Neural cell (in vitro differentiated cells): ENCODE data around the gene ANKRD10. TPM values are rescaled to one million over a fixed set of nuclear protein-coding genes. Genes with fewer than 3 reads are reported as not detected.

Experiments
- H2AFZ ChIP-seq: fragments of 200-600, 300-800 bp; sonication (generic), shearing (Covaris generic); 2 replicates; pipeline ENCODE4 v1.6.0; 2014; ENCODE audit warnings: low read depth, mild to moderate bottlenecking, antibody characterized with exemption, low read length, moderate library complexity
- H3F3A ChIP-seq: fragments of 200-600 bp; shearing (Covaris generic); 2 replicates; pipeline ENCODE4 v1.6.1; 2016; ENCODE audit warnings: mild to moderate bottlenecking, moderate library complexity, mixed read lengths, antibody characterized with exemption, low read length; ENCODE audit not compliant: insufficient read depth, poor library complexity, severe bottlenecking
- H3K27ac ChIP-seq: fragments of 200-600, 300-800 bp; sonication (generic), shearing (Covaris generic); 2 replicates; pipeline ENCODE4 v1.5.1; 2014; ENCODE audit warnings: mild to moderate bottlenecking, low read length, moderate library complexity
- H3K27me3 ChIP-seq: fragments of 300-800, 200-600 bp; sonication (generic), shearing (Covaris generic); 2 replicates; pipeline ENCODE4 v1.6.0; 2014; ENCODE audit warnings: mild to moderate bottlenecking, low read depth, low read length, moderate library complexity; ENCODE audit not compliant: insufficient read depth
- H3K36me3 ChIP-seq: fragments of 300-800, 200-600 bp; sonication (generic), shearing (Covaris generic); 2 replicates; pipeline ENCODE4 v1.5.1; 2014; ENCODE audit warnings: mild to moderate bottlenecking, antibody characterized with exemption, low read length, moderate library complexity; ENCODE audit not compliant: insufficient read depth
- H3K4me2 ChIP-seq: fragments of 300-800, 200-600 bp; sonication (generic), shearing (Covaris generic); 2 replicates; pipeline ENCODE4 v1.6.0; 2014; ENCODE audit warnings: mild to moderate bottlenecking, low read length
- H3K4me3 ChIP-seq: fragments of 300-800, 200-600 bp; sonication (generic), shearing (Covaris generic); 2 replicates; pipeline ENCODE4 v1.5.1; 2014; ENCODE audit warnings: mild to moderate bottlenecking, low read length, moderate library complexity
- H3K79me2 ChIP-seq: fragments of 200-600 bp; shearing (Covaris generic); replicated peaks from 2 replicates; pipeline ENCODE4 v1.6.0; 2014; ENCODE audit warnings: mild to moderate bottlenecking, low read length, moderate library complexity; ENCODE audit not compliant: insufficient read depth
- H3K9ac ChIP-seq: fragments of 300-800, 200-600 bp; sonication (generic), shearing (Covaris generic); 2 replicates; pipeline ENCODE4 v1.6.1; 2016; ENCODE audit warnings: mild to moderate bottlenecking, low read length, mixed read lengths
- H3K9me2 ChIP-seq: fragments of 200-600 bp; shearing (Covaris generic); 2 replicates; pipeline ENCODE4 v1.6.1; 2016; ENCODE audit warnings: mild to moderate bottlenecking, low read length, mixed read lengths; ENCODE audit not compliant: insufficient read depth
- H3K9me3 ChIP-seq: fragments of 200-600, 300-800 bp; sonication (generic), shearing (Covaris generic); 2 replicates; pipeline ENCODE4 v1.6.1; 2016; ENCODE audit warnings: mild to moderate bottlenecking, mixed run types, low read length, moderate library complexity, mixed read lengths
- H4K20me1 ChIP-seq: fragments of 200-600 bp; shearing (Covaris generic); 2 replicates; pipeline ENCODE4 v1.6.1; 2016; ENCODE audit warnings: mild to moderate bottlenecking, mixed run types; ENCODE audit not compliant: insufficient read depth
- CTCF ChIP-seq: fragments of 450-650 bp; IDR thresholded peaks from 2 replicates; pipeline ENCODE4 v1.5.1; 2014; ENCODE audit warnings: antibody characterized with exemption, mild to moderate bottlenecking, moderate library complexity; ENCODE audit not compliant: poor library complexity, severe bottlenecking
- EP300 ChIP-seq: fragments of 450-650 bp; conservative IDR thresholded peaks from 2 replicates; pipeline ENCODE4 v1.6.1; 2014; ENCODE audit warnings: antibody characterized with exemption, mild to moderate bottlenecking, moderate library complexity; ENCODE audit not compliant: poor library complexity, severe bottlenecking
- EZH2 ChIP-seq: fragments of 200-600, 300-800 bp; shearing (Covaris generic), sonication (generic); IDR thresholded peaks from 2 replicates; pipeline ENCODE4 v1.6.1; 2014; ENCODE audit warnings: antibody characterized with exemption, low read length, borderline replicate concordance, mild to moderate bottlenecking; ENCODE audit not compliant: insufficient read depth, poor library complexity, severe bottlenecking
- MXI1 ChIP-seq: fragments of 450-650 bp; conservative IDR thresholded peaks from 2 replicates; pipeline ENCODE4 v1.6.1; 2014; ENCODE audit warnings: antibody characterized with exemption, mild to moderate bottlenecking; ENCODE audit not compliant: poor library complexity, severe bottlenecking
- POLR2AphosphoS5 ChIP-seq: IDR thresholded peaks from 2 replicates; pipeline ENCODE4 v1.6.1; 2012
- RAD21 ChIP-seq: fragments of 450-650 bp; conservative IDR thresholded peaks from 2 replicates; pipeline ENCODE4 v1.6.1; 2014; ENCODE audit warnings: antibody characterized with exemption, mild to moderate bottlenecking, moderate library complexity
- REST ChIP-seq: IDR thresholded peaks from 2 replicates; pipeline ENCODE4 v1.6.1; 2012; ENCODE audit warnings: borderline replicate concordance
- SMC3 ChIP-seq: fragments of 450-650 bp; conservative IDR thresholded peaks from 2 replicates; pipeline ENCODE4 v1.6.1; 2014; ENCODE audit warnings: antibody characterized with exemption, mild to moderate bottlenecking, moderate library complexity; ENCODE audit not compliant: poor library complexity
- TAF1 ChIP-seq: IDR thresholded peaks from 2 replicates; pipeline ENCODE4 v1.6.1; 2012; ENCODE audit warnings: low read depth
- polyA plus RNA-seq: library from polyadenylated mRNA; depleted of rRNA; stranded (reverse); fragments of >200 nt; gene quantifications from 2 replicates; pipeline ENCODE4 v1.2.3, GENCODE V29; 2014

Gene ANKRD10
- polyA plus RNA-seq, 1 donor from 2014 or later, result 564 TPM

- Histone ChIP-seq H3K4me3 (no peak overlapping the region), H3K36me3 (no peaks in the 10 kb centered on the region), H3K79me2 (no peaks in the 10 kb centered on the region), H3K27me3 (no peaks in the 10 kb centered on the region), H3K4me2 (no peak overlapping the region), H3F3A (no peaks in the 10 kb centered on the region), H3K27ac (no peak overlapping the region), H4K20me1 (no peaks in the 10 kb centered on the region), H3K9ac (no peak overlapping the region), H3K9me3 (no peaks in the 10 kb centered on the region), H2AFZ (no peak overlapping the region), H3K9me2 (no peaks in the 10 kb centered on the region)
- TF ChIP-seq TAF1, result no peak
- no peak for TF ChIP-seq EP300
- no peak for TF ChIP-seq RAD21
- TF ChIP-seq CTCF, result no peak
- no peak for TF ChIP-seq POLR2AphosphoS5
- TF ChIP-seq SMC3, result no peak
- no peak for TF ChIP-seq REST
- no peak for TF ChIP-seq MXI1
- no peak for TF ChIP-seq EZH2
These were observed 61.6 kb downstream of the ANKRD10 start for GRCh38 chr13:110853235-110853721.

GRCh38 chr13:110850840-110851239, 64.0 kb downstream of the ANKRD10 start:
- TF ChIP-seq TAF1 (no peak), POLR2AphosphoS5 (no peak), MXI1 (no peak), EP300 (no peak), SMC3 (no peak), REST (no peak), EZH2 (no peak), CTCF (no peak), RAD21 (no peak)
- Histone ChIP-seq H3K9me2 (no peaks in the 10 kb centered on the region), H3K4me2 (no peak overlapping the region), H3K27me3 (no peaks in the 10 kb centered on the region), H3K9ac (no peak overlapping the region), H3K27ac (no peak overlapping the region), H2AFZ (no peak overlapping the region), H4K20me1 (no peaks in the 10 kb centered on the region), H3K9me3 (no peaks in the 10 kb centered on the region), H3K4me3 (no peak overlapping the region), H3F3A (no peaks in the 10 kb centered on the region), H3K79me2 (no peaks in the 10 kb centered on the region), H3K36me3 (no peaks in the 10 kb centered on the region)
